GM19023 (cell line): ENCODE measurements around the gene NECAB2.

Experiments used
- ATAC-seq: cut with Tn5 transposase; IDR thresholded peaks from one replicate; pipeline ENCODE4 v1.9.1; 2021; ENCODE audit warnings: mild to moderate bottlenecking, moderate library complexity; ENCODE audit not compliant: unreplicated experiment

Gene NECAB2

DNA sequence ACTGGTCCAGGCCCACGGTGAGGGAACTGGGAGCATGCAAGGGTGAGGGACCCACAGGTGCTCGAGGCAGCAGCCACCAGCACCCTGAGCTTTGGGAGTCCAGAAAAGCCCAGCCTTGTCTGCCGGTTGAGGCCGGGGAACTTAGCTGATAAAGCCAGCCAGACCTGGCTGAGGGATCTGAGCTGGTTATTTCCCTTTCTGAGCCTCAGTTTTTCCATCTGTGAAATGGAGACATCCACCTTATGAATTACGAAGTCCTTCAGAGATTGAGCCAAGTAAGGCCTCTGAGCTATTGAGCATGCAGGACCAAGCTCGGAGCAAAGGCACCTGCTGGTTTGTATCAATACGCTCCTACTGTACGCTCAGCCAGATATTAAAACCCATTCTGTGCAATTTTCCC is 13.8 kb downstream of the NECAB2 start:
- ATAC-seq = no peak

DNA sequence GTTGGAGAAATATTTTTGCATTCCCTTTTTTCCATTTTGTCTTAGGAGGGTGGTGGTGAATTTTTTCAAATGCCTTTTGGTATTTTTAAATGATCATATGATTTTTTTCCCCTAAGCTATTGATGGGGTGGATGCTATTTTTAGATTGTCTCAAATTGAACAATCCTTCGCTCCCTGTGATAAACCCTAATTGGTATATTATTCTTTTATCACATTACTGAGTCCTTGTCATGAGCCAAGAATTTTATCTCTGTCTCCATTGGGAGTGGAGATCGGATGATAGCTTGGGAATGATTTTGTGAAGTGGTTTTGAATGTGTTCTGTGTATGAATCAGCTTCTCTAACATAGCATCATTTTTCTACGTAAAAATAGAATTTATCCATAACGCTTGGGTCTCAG is 15.4 kb downstream of the NECAB2 start:
- no peak for ATAC-seq

DNA sequence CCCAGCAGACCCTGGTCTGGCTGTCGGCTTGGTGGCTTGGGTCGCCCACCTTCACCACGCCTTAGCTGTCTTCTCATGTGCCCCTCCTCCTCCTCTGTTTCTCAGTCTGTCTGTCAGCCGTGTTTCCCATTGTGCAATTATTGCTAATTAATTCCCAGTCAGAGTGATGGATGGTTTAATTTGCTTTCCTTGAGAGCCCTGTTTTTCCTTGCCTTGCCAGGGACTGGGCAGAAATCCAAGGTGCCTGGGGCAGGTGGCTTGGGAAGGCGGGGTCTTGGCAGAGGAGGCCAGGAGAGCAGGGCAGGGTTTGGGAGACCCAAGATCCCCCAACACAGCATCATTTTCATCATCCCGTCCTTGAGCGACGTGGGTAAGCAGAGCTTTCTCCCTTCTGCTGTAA is 21.3 kb downstream of the NECAB2 start:
- no peak for ATAC-seq

DNA sequence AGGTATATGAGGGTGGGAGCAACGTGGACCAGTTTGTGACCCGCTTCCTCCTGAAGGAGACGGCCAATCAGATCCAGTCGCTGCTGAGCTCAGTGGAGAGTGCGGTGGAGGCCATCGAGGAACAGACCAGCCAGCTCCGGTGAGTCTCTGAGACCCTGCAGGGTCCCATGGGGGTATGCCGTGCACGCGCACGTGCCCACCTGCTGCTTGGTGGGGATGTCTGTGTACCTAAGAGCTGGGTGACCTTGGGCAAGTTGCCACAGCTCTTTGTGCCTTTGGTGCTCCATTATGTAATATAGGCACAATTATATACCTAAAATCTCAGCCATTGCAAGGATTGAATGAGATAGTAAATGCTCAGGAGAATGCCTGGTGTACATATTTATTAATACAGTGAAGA is 22.4 kb downstream of the NECAB2 start:
- no peak for ATAC-seq

DNA sequence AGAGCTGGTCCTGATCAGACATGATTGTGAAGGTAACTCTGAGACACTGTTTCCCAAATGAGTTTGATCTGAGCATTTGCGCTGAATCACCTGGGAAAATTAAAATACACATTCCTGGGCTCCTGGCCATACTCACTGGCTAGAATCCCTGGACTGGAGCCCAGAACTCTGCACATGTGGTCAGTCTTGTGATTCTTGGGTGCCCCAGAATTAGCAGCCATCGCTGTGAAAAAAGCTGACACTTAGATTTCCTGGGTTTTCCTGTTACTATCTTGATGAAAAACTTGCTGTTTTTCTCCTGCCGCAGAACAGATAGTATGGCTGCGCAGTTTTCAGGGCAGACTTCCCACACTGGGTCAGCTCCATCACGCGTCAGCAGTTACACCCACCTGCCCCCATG is 24.6 kb downstream of the NECAB2 start:
- ATAC-seq = no peak

DNA sequence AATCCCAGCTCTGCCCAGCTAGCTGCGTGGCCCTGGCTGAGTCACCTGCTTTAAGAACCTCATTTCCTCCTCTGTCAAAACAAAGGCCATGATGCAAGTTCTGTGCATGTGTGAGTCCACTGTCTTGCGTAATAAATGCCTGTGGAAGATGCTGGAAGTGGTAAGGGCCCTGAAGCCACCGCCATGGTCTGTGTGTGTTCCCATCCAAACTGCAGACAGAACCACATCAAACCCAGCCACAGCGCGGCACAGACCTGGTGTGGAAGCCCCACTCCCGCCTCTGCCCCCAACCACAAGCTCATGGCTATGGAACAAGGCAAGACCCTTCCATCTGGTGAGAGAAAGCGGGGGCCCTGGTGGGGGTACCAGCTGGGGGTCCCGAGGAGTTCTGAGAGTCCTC is 26.0 kb downstream of the NECAB2 start:
- ATAC-seq = no peak

DNA sequence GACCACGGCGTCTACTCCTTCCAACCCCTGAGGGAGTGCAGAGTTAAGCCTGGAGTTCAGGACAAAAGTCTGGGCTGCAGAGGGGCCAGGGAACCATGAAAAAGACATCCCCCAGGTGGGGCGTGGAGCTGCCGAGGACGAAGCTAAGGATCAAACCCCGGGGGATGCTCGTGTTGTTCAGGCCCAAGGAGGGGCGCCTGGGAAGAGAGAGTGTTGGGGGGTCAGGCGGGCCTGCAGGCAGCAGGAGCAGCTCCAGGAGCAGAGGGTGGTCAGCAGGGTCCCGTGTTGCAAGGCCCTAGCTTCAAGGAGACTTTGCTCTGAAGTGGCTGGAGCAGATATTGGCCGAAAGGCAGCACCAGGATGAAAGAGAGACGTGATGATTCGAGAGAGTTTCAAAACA is 26.7 kb downstream of the NECAB2 start:
- no peak for ATAC-seq

DNA sequence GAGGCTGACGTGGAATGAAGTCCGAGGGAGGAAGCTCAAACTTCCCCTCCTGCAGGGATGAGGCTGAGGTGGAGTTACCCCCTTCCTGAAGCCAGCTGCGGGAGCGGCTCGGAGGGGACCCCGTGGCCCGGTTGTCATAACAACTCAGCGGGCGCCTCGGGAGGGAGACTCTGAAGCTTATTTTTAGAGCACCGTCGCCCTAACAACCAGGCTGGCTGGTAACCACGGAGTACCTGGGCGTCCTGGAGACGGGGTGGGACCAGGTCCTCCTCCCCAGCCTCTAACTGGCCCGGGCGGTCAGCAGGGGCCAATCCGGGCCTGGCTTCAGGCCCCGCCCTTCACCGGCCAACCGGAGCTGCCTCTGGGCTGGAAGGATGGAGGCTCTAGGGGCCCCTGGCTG is 27.7 kb downstream of the NECAB2 start:
- no peak for ATAC-seq

DNA sequence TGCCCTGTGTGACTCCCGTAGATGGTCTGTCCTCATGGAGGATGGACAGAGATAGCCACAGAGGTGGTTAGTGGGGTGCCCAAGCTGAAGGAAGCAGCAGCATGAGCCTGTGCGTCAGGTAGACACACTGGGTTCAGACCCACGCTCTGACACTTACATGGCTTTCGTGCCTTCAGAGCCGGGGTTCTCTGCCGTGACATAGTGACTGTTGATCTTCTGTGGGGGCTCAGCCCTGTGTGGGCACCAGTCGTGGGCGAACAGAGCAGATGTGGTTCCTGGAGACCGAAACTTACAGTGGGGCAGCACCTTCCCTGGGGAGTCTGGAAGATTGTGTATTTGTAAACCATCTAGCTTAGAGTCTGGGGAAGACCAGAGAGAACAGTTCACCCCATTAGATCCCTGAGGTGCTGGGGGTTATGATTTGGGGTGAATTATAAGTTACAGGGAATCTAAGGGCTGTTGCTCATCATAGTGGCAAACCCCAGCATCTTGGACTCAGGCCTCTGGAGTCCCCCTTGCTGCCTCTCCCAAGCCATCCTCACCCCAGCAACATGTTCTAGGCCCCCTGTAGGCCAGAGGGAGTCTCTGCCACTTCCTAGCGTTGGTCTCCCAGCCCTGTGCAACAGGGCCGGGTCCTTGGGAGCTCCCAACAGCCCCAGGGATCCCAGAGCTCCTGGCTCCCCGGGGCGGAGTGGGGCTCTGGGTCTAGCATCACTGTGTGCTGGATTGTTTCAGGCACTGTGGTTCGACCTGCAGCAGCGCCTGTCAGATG is 28.6 kb downstream of the NECAB2 start:
- ATAC-seq = no peak

DNA sequence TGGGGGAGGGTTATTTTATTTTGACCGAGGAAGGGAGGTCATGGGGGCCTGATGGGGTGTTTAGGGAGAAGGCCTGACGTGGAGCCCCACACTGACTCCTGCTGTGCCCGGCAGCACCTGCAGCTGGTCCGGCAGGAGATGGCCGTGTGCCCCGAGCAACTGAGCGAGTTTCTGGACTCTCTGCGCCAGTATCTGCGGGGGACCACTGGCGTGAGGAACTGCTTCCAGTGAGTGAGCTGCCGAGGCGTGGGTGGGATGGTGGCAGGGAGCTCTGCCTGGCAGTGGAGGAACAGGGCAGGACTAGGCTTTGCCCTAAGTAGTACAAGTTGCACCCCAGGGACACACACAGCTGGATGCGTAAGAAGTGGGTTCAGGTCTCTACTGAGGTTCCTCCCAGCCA is 30.0 kb downstream of the NECAB2 start:
- no peak for ATAC-seq

DNA sequence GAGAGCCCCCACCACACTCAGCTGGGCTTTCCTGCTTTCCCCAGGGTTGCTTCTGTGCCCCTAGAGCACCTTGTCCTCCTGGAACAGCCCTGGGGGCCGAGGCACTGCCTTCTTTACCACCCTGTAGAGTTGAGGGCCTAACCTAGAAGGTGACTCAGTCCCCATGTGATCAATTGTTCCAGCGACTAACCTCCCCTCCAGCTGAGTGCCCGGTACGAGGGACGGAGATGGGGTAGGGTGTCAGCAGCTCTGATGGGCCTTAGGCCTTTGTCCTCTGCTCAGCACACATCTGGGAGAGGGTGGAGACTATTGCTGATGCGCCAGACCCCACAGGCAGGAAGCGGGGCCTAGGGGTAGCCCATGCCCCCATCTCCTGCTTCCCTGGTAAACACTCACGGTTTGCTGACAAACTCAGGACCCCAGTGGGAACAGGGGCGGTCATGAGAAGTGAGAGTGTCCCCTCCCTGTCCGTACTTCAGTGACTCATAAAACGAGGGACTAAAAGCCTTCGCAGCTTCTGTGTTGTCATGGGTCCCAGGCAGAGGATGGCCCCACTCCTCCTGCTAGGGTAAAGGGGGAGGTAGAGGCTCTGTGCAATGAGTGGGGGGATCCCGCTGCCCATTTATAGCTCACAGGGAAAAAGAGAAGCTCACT is 33.1 kb downstream of the NECAB2 start:
- ATAC-seq = no peak

DNA sequence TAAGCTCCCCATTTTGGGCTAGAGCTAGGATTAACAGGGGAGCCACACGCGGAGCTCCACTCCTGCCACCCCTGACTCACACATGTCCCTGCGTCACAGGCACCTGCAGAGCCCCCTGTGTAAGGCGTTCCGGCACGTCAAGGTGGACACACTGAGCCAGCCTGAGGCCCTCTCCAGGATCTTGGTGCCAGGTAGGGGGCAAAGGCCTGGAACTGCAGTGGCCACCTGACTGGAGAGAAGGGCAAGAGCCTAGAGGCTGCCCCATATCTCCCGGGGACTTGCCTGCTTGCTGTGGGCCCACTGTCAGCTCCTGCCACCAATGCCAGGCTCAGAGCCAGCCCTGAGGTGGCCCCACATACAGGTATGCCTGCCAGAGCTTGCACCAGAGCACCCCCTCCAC is 33.7 kb downstream of the NECAB2 start:
- no peak for ATAC-seq

DNA sequence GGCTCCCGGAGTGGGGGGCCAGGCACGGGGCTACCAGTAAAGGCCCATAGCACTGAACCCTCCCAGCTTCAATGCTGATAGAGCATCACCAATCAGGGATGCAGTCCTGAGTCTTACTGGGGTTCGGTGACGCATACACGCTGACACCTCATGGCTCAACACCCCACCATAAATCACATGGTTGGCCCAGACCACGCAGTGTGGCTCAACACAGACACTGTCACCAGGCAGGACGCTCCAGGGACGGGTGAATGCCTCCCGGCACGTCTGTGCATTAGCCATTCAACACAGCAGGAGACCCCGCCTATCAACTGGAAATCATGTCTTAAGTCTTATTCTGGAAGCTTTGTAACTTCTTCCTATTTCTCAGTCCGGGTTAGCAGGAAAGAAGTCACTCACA is 35.0 kb downstream of the NECAB2 start:
- ATAC-seq = no peak

DNA sequence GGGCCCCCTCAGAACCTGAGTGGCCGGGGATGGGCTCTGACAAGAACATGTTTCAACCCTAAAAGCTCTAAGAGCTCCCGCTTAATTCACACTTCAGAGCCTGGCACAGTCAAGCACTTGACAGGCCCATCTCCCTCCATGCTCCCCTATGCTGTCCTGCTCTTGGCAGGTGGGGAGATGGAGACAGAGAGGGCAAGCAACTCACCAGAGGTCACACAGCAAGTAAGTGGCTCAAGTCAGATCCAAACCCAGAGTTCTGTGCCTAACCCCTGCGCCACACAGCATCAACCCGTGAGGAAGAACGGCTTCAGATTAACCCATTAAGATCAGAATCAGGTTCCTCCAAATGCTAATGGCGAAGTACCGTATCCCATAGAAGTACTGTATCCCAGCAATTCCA is 36.4 kb downstream of the NECAB2 start:
- no peak for ATAC-seq

DNA sequence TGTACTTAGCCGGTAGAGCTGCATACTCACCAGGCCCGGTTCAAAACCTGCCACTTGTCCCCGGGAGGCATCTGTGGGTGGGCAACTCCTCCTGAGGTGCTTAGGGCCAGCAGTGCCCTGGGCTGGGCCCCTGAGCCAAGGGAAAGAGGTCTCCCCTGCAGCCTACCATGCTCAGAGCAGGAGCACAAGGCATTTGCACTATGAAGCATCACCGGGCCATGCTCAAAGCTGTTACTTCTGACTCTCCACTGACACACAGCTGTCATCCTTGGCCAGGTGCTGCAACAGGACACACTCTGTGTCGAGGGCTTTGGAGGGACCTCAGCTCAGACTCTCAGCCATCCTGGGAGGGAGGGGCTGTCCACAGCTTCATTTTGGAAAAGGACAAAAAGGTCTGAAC is 37.3 kb downstream of the NECAB2 start:
- no peak for ATAC-seq

DNA sequence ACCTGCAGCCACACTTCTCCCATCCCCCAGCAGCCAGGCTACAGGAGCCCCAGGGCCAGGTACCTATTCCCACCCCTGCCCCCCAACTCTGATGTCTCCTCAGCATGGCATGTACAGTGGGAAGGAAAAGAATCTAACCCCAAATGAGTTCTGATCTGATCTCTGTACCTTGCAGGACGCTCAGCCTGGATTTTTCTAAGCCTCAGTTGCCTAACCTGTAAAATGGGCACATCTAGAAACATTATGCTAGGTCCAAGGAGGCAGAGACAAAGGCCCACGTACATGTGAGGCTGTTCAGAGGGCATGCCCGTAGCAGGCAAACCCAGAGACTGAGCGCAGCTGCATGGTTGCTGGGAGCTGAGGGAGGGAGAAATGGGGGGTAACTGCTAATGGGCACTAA is 39.5 kb downstream of the NECAB2 start:
- no peak for ATAC-seq

DNA sequence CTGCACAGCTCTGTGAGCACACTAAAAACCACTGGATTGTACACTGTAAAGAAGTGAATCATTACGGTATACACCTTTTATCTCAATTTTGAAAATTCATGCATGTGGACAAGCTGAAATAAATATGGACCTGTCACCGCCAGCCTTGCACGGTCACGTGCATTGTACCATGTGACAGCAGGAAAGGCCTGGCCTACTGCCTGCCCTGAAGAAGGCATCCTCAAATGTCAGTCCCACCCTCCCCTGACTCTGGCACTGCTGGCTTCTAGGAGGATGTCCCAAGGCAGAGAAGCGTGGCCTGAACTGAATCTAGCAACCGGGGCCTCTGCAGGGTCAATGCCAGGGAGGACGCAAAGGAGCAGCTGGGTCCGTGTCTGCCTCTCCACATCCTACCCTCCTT is 39.9 kb downstream of the NECAB2 start:
- no peak for ATAC-seq

DNA sequence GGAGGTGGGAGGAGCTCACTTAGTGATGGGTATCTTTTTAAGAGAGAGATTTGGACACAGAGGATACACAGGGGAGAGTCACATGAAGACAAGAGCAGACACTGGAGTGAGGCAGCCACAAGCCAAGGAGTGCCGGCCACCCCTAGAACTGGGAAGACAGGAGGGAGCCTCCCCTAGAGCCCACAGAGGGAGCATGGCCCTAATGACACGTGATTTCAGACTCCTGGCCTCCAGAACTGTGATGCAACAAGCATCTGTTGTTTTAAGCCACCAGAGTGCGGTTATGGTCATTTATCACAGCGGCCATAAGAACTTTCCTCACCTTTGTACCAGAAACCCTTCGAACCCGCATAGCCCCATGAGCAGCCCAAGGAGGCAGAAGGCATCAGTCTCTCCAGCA is 41.2 kb downstream of the NECAB2 start:
- ATAC-seq = no peak

DNA sequence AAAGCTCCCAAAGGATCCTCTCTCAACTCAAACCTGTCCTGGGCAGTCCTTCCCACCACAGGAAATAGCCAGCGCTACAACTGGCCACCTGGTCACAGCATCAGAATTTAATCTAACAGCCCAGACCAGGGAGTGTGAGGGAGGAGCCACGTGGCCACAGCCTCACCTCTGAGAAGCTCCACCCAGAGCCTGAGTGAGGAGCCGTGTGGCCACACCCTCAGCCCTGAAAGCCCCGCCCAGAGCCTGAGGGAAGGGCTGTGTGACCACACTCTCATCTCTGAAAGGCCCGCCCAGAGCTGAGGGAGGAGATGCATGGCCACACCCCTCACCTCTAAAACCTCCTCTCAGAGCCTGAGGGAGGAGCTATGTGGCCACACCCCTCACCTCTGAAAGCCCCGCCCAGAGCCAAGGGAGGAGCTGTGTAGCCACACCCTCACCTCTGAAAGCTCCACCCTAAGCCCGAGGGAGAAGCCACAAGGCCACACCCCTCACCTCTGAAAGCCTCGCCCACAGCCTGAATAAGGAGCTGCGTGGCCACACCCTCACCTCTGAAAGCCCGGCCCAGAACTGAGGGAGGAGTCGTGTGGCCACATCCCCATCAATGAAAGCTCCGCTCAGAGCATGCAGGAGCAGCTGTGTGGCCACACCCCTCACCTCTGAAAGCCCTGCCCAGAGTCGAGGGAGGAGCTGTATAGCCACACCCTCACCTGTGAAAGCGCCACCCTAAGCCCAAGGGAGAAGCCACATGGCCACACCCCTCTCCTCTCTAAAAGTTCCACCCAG is 45.9 kb downstream of the NECAB2 start:
- peak; percentile 65 for ATAC-seq

DNA sequence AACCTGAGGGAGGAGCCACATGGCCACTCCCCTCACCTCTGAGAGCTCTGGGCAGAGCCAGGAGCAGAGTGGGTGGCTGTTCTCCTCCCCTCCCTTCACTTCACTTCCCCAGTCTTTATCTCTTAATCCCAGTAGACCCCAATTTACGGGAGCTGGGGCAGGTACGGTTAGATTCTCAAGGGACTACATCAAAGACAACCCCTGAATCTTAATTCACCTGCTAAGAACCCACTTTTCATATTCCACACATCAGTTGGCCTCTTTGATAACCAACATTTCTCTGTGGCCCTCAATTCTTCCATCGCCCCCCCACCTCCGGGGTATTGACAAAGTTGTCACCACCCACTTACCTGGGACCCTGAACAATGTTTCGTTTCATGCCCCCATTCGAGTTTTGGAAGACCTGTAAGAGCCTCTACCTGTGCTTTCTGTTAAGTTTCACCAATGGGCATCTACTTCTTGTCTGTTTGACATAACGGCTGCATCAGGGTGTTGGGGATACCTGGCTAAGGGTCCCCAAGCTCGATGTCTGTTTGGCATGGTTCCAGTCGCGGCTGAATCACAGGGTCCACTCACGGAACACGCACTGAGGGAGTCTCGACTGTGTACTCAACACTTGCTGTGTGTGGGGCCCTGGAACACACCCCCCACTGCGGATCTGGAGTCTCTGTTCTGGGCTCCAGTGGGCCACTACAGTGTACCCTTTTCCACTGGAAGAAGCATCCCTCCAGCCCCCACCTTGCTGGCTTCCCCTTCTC is 46.7 kb downstream of the NECAB2 start:
- no peak for ATAC-seq

DNA sequence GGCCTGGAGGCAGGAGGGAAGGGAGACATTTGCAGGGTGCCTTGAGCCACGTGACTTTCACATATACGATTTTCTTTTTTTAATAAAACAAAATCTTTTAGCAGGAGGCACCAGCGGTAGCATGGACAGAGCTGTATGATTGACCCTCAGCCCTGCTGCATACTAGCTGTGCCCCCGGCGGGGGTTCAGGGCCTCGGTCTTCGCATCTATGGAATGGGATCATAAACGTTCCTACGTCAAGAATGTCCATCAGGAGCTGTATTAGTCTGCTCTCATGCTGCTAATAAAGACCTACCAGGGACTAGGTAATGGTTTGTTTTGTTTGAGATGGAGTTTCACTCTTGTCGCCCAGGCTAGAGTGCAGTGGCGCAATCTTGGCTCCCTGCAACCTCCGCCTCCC is 47.4 kb downstream of the NECAB2 start:
- no peak for ATAC-seq
